H9 (cell line): ENCODE measurements around the gene NXPH1. TPM values are rescaled to one million over a fixed set of nuclear protein-coding genes. Genes with fewer than 3 reads are reported as not detected.

ENCODE experiments used
- DNase-seq: peaks from one replicate; pipeline ENCODE4 v3.0.0-alpha.2; 2017
- H2AFZ ChIP-seq: one replicate; pipeline ENCODE4 v1.6.1; 2013; ENCODE audit warnings: mild to moderate bottlenecking, low read length, control low read depth, moderate library complexity
- H2AK5ac ChIP-seq: 2 replicates; pipeline ENCODE4 v1.6.1; 2013; ENCODE audit warnings: low read length, control low read depth, mixed read lengths; ENCODE audit not compliant: insufficient read length
- H2BK120ac ChIP-seq: one replicate; pipeline ENCODE4 v1.6.1; 2013; ENCODE audit warnings: low read depth, mild to moderate bottlenecking, low read length, control low read depth, inconsistent platforms; ENCODE audit not compliant: poor library complexity, severe bottlenecking
- H2BK12ac ChIP-seq: 2 replicates; pipeline ENCODE4 v1.6.1; 2013; ENCODE audit warnings: low read length, control low read depth, mixed read lengths, low read depth; ENCODE audit not compliant: insufficient read length
- H2BK15ac ChIP-seq: 2 replicates; pipeline ENCODE4 v1.6.1; 2013; ENCODE audit warnings: low read depth, low read length, control low read depth
- H2BK20ac ChIP-seq: one replicate; pipeline ENCODE4 v1.6.1; 2013; ENCODE audit warnings: low read depth, mild to moderate bottlenecking, low read length, control low read depth, inconsistent platforms; ENCODE audit not compliant: poor library complexity, severe bottlenecking
- H2BK5ac ChIP-seq: 2 replicates; pipeline ENCODE4 v1.6.1; 2013; ENCODE audit warnings: low read length, control low read depth, mixed read lengths; ENCODE audit not compliant: insufficient read length
- H3K14ac ChIP-seq: 2 replicates; pipeline ENCODE4 v1.6.1; 2013; ENCODE audit warnings: low read length, control low read depth; ENCODE audit not compliant: insufficient read depth
- H3K18ac ChIP-seq: 2 replicates; pipeline ENCODE4 v1.6.1; 2013; ENCODE audit warnings: low read depth, mild to moderate bottlenecking, mixed read lengths, low read length, control low read depth; ENCODE audit not compliant: insufficient read length
- H3K23ac ChIP-seq: 2 replicates; pipeline ENCODE4 v1.6.1; 2013; ENCODE audit warnings: low read length, control low read depth, mixed read lengths, low read depth; ENCODE audit not compliant: insufficient read length
- H3K23me2 ChIP-seq: 2 replicates; pipeline ENCODE4 v1.6.1; 2013; ENCODE audit warnings: low read depth, mild to moderate bottlenecking, mixed read lengths, low read length, control low read depth; ENCODE audit not compliant: insufficient read length, poor library complexity, severe bottlenecking
- H3K27ac ChIP-seq: 2 replicates; pipeline ENCODE4 v1.5.1; 2013; ENCODE audit warnings: low read length, control low read depth, mixed read lengths, low read depth; ENCODE audit not compliant: insufficient read length
- H3K27me3 ChIP-seq: 2 replicates; pipeline ENCODE4 v1.6.1; 2013; ENCODE audit warnings: low read length, control low read depth, inconsistent platforms; ENCODE audit not compliant: insufficient read depth
- H3K4ac ChIP-seq: 2 replicates; pipeline ENCODE4 v1.6.1; 2013; ENCODE audit warnings: low read depth, mild to moderate bottlenecking, control low read depth, inconsistent platforms, low read length, moderate library complexity
- H3K4me1 ChIP-seq: 2 replicates; pipeline ENCODE4 v1.6.1; 2013; ENCODE audit warnings: low read length, control low read depth, inconsistent platforms; ENCODE audit not compliant: insufficient read depth
- H3K4me2 ChIP-seq: 2 replicates; pipeline ENCODE4 v1.6.1; 2013; ENCODE audit warnings: low read length, control low read depth, mixed read lengths; ENCODE audit not compliant: insufficient read length, insufficient read depth
- H3K56ac ChIP-seq: 2 replicates; pipeline ENCODE4 v1.6.1; 2013; ENCODE audit warnings: low read depth, mild to moderate bottlenecking, mixed read lengths, low read length, control low read depth; ENCODE audit not compliant: insufficient read length
- H3K79me1 ChIP-seq: 2 replicates; pipeline ENCODE4 v1.6.1; 2013; ENCODE audit warnings: low read depth, mild to moderate bottlenecking, moderate library complexity, low read length, control low read depth, inconsistent platforms; ENCODE audit not compliant: insufficient read depth, poor library complexity, severe bottlenecking
- H3K79me2 ChIP-seq: 2 replicates; pipeline ENCODE4 v1.6.1; 2013; ENCODE audit warnings: low read length, control low read depth, inconsistent platforms; ENCODE audit not compliant: insufficient read depth
- H3K9ac ChIP-seq: 2 replicates; pipeline ENCODE4 v1.6.1; 2013; ENCODE audit warnings: low read length, control low read depth, mixed read lengths; ENCODE audit not compliant: insufficient read length; ENCODE audit errors: extremely low read depth
- H3K9me3 ChIP-seq: one replicate; pipeline ENCODE4 v1.6.1; 2013; ENCODE audit warnings: low read depth, low read length, inconsistent platforms; ENCODE audit not compliant: control insufficient read depth
- H3T11ph ChIP-seq: one replicate; pipeline ENCODE4 v1.6.1; 2013; ENCODE audit warnings: mild to moderate bottlenecking, low read length, control low read depth, inconsistent platforms
- H4K20me1 ChIP-seq: one replicate; pipeline ENCODE4 v1.6.1; 2013; ENCODE audit not compliant: control insufficient read depth, insufficient read length, insufficient read depth
- H4K5ac ChIP-seq: 2 replicates; pipeline ENCODE4 v1.6.1; 2013; ENCODE audit warnings: low read depth, mild to moderate bottlenecking, mixed read lengths, low read length, control low read depth; ENCODE audit not compliant: insufficient read length
- H4K8ac ChIP-seq: replicated peaks from 2 replicates; pipeline ENCODE4 v1.6.1; 2013; ENCODE audit warnings: low read length, control low read depth, mixed read lengths, low read depth; ENCODE audit not compliant: insufficient read length
- H4K91ac ChIP-seq: 2 replicates; pipeline ENCODE4 v1.6.1; 2013; ENCODE audit warnings: low read depth, mild to moderate bottlenecking, moderate library complexity, mixed read lengths, low read length, control low read depth; ENCODE audit not compliant: insufficient read length
- H3K27ac Mint-ChIP-seq, 3 experiments: 2 replicates in 2 of 3; 3 replicates in 1 of 3; pipeline ENCODE4 v1.8.0; 2020 to 2021; ENCODE audit warnings: mixed read lengths in 3 of 3, mild to moderate bottlenecking in 1 of 3, moderate library complexity in 1 of 3
- H3K27me3 Mint-ChIP-seq: 2 replicates; pipeline ENCODE4 v1.8.0; 2021; ENCODE audit warnings: low read depth, mild to moderate bottlenecking, moderate library complexity, mixed read lengths
- H3K36me3 Mint-ChIP-seq, 3 experiments: 2 replicates in 2 of 3; 3 replicates in 1 of 3; pipeline ENCODE4 v1.8.0; 2020 to 2021; ENCODE audit warnings: low read depth in 3 of 3, mixed read lengths in 3 of 3; ENCODE audit not compliant: insufficient read depth in 1 of 3
- H3K4me1 Mint-ChIP-seq, 2 experiments: 2 replicates each; pipeline ENCODE4 v1.8.0; 2020; ENCODE audit warnings: mixed read lengths in 2 of 2
- H3K4me3 Mint-ChIP-seq, 2 experiments: 2 replicates in 1 of 2; 3 replicates in 1 of 2; pipeline ENCODE4 v1.8.0; 2020 to 2021; ENCODE audit warnings: mild to moderate bottlenecking in 2 of 2, mixed read lengths in 2 of 2, moderate library complexity in 1 of 2
- H3K9me3 Mint-ChIP-seq, 2 experiments: 2 replicates in 1 of 2; 3 replicates in 1 of 2; pipeline ENCODE4 v1.8.0; 2020; ENCODE audit warnings: mild to moderate bottlenecking in 2 of 2, mixed read lengths in 2 of 2, moderate library complexity in 1 of 2
- CTCF ChIP-seq: fragments of 200-600 bp; sonication (generic); conservative IDR thresholded peaks from 3 replicates; pipeline ENCODE4 v1.8.0; 2021; ENCODE audit warnings: antibody characterized with exemption, mild to moderate bottlenecking
- WGBS: extraction: QIAGEN DNeasy Blood & Tissue Kit; methylation state at CpG from one replicate; pipeline ENCODE4 v1.1.7; 2013; ENCODE audit warnings: missing lambda C conversion rate, low lambda C conversion rate, mixed read lengths; ENCODE audit not compliant: insufficient read length; ENCODE audit errors: extremely low coverage; 5-methylcytosine and 5-hydroxymethylcytosine counted together
- total RNA-seq: library from RNA; stranded (reverse); gene quantifications from 2 replicates; pipeline ENCODE4 v1.2.1, GENCODE V29; 2021

The NXPH1 gene
- total RNA-seq, 1 experiment from 2014 or later = 0.15 TPM

DNA sequence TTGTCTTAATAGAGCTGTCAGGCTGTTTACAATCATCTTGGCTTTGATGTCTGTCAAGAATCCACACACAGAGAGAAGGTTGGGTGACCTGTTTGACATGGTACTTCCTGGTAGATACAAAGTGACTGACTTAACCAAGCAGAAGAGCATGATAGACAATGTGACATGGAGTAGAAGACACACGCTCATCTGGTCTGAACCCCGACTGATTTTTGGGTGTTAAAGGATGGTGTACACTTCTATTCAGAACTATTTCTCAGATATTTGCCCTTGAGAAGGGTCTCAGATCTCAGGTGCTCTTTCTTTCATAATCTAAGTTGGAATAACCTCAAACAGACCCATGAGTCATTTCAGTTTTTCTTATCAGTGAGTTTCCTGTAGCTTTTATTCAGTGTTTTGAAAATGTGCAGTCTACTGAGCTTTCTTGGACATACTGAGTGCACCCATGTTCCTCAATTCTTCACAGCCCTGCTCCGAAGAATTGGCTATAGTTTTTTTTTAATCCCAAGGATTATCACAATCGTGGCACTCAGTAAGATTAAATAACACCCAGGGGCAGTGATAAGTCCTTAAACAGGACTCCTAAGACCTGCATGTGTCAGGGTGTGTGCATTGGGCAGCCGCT, 46.4 kb upstream of the NXPH1 start:
- Mint-ChIP-seq H3K9me3 (no peaks in the 10 kb centered on the region), H3K4me1 (peaks cover 27 to 30% of the 10 kb centered on the region in 2 experiments), H3K27me3 (no peaks in the 10 kb centered on the region), H3K36me3 (no peaks in the 10 kb centered on the region), H3K27ac (no peak overlapping the region), H3K4me3 (no peak overlapping the region)
- no peak for DNase-seq
- H3K4me2 ChIP-seq = no peak overlapping the region
- H3K9me3 ChIP-seq = no peaks in the 10 kb centered on the region
- H3K14ac ChIP-seq = no peak overlapping the region
- H3K18ac ChIP-seq = no peak overlapping the region
- peaks cover 6% of the 10 kb centered on the region for H3K23me2 ChIP-seq
- H3K27me3 ChIP-seq = no peaks in the 10 kb centered on the region
- no peak overlapping the region for H2BK120ac ChIP-seq
- H4K91ac ChIP-seq = no peak overlapping the region
- peaks cover 5% of the 10 kb centered on the region; the same call in 1 of the 2 replicates for H3K4me1 ChIP-seq
- no peak overlapping the region for H3T11ph ChIP-seq
- H2BK5ac ChIP-seq = no peak overlapping the region
- H2BK12ac ChIP-seq = no peak overlapping the region
- no peak overlapping the region for H4K8ac ChIP-seq
- H4K5ac ChIP-seq = no peak overlapping the region
- no peak overlapping the region for H3K9ac ChIP-seq
- no peak overlapping the region for H3K27ac ChIP-seq
- TF ChIP-seq CTCF = no peak
- H3K79me1 ChIP-seq = no peaks in the 10 kb centered on the region
- WGBS = no CpG with 5 or more reads among the region's 5 CpGs
- H4K20me1 ChIP-seq = no peaks in the 10 kb centered on the region
- H2AFZ ChIP-seq = no peak overlapping the region
- H3K79me2 ChIP-seq = no peaks in the 10 kb centered on the region
- H2BK20ac ChIP-seq = no peak overlapping the region
- H2AK5ac ChIP-seq = no peak overlapping the region
- no peak overlapping the region for H3K23ac ChIP-seq
- H3K4ac ChIP-seq = no peak overlapping the region
- H2BK15ac ChIP-seq = no peak overlapping the region
- H3K56ac ChIP-seq = no peak overlapping the region
